Measurements from ENCODE around the gene AK2.

DNA sequence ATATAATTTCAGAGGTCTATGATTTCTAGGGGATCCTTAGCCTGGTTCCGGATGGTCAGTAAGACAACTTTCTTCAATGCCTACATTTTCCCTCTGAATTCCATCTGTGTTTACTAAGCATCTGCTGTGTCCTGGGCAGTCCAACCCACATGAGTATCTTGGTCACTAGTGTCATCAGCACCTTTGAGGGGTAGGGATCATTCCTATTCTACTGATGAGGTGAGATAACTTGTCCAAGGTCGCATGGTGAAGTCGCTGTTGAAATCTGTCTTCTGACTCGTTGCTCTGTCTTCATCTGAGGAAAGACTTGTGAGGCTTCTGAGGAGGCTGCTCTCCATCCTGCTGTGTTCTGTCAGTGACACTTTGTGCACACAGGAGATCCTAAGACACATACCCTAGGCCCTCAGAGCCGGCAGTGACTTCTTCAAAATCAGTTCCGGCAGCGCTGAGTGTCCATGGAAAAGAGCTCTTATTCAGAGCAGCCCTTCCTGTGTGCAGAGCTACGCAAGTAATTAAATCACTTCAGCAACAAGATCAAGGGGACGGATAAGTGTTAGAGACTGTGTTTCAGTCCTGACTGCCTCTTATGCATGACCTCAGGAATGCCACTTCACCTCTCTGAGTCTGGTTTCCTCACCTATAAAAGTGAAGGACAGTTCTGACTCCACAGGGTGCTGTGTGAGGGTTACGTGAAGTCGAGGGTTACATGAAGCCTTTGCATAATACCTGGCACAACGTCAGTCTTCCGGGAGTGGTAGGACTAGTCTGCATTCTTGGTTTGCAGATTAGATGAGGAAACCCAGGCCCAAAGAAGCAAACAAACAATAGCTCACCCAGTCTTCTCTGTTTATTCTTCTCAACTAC, 28.4 kb downstream of the AK2 start:
- TF ChIP-seq, protein P1, sequence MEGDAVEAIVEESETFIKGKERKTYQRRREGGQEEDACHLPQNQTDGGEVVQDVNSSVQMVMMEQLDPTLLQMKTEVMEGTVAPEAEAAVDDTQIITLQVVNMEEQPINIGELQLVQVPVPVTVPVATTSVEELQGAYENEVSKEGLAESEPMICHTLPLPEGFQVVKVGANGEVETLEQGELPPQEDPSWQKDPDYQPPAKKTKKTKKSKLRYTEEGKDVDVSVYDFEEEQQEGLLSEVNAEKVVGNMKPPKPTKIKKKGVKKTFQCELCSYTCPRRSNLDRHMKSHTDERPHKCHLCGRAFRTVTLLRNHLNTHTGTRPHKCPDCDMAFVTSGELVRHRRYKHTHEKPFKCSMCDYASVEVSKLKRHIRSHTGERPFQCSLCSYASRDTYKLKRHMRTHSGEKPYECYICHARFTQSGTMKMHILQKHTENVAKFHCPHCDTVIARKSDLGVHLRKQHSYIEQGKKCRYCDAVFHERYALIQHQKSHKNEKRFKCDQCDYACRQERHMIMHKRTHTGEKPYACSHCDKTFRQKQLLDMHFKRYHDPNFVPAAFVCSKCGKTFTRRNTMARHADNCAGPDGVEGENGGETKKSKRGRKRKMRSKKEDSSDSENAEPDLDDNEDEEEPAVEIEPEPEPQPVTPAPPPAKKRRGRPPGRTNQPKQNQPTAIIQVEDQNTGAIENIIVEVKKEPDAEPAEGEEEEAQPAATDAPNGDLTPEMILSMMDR (IDR thresholded peaks at IDR 0.05), result no peak
- TF ChIP-seq POLR2A (IDR thresholded peaks at IDR 0.05) (no peak), POLR2AphosphoS5 (IDR thresholded peaks at IDR 0.05) (no peak), EP300 (IDR thresholded peaks at IDR 0.05) (no peak)

All from sigmoid colon (tissue), 4 donors.